Ovary (tissue), 3 donors: ENCODE results near the gene MS4A14.

Source experiments
- EP300 ChIP-seq: sonication (generic); formaldehyde crosslinking; IDR thresholded peaks from one replicate; pipeline ENCODE4 v1.6.1; 2017; ENCODE audit warnings: antibody characterized with exemption
- POLR2A ChIP-seq: fragments of 450-650 bp; IDR thresholded peaks from one replicate; pipeline ENCODE4 v1.6.1; 2017; ENCODE audit warnings: antibody characterized with exemption, mild to moderate bottlenecking, moderate library complexity
- TF ChIP-seq, protein P1 (sequence below), 3 donors: fragments of 450-650 bp in 2 of 3; fragments of 200-600 bp in 1 of 3; IDR thresholded peaks; one replicate each; pipeline versions ENCODE4 v1.5.1 to v1.8.0; 2016 to 2022; ENCODE audit warnings: antibody characterized with exemption in 3 of 3, mild to moderate bottlenecking in 1 of 3
- donor health status: DM: no; HTN: no; CAD: no.

DNA sequence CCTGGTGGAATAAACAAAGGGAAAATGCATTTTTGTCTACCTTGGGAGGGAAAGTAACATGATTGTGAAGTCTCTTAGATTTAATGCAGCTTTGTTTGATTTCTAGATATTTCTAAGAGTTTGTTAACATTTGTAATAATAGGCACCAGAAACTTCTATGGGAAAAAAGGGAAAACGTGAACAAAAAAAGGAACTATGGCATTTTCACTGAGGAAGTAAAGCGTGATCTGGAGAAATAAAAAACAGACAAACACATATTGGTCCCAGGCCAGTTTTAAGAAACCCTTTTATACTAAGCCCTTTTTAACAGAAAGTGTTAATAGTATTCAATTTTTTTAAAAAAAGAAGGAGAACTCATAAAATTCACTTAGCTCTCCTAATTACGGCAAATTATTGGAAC lies 24.9 kb upstream of the MS4A14 start:
- no peak for TF ChIP-seq EP300
- TF ChIP-seq, protein P1, sequence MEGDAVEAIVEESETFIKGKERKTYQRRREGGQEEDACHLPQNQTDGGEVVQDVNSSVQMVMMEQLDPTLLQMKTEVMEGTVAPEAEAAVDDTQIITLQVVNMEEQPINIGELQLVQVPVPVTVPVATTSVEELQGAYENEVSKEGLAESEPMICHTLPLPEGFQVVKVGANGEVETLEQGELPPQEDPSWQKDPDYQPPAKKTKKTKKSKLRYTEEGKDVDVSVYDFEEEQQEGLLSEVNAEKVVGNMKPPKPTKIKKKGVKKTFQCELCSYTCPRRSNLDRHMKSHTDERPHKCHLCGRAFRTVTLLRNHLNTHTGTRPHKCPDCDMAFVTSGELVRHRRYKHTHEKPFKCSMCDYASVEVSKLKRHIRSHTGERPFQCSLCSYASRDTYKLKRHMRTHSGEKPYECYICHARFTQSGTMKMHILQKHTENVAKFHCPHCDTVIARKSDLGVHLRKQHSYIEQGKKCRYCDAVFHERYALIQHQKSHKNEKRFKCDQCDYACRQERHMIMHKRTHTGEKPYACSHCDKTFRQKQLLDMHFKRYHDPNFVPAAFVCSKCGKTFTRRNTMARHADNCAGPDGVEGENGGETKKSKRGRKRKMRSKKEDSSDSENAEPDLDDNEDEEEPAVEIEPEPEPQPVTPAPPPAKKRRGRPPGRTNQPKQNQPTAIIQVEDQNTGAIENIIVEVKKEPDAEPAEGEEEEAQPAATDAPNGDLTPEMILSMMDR (IDR thresholded peaks at IDR 0.05), result no peak
- no peak for TF ChIP-seq POLR2A
